Measurements from ENCODE around the gene KRTAP10-6. TPM values are rescaled to one million over a fixed set of nuclear protein-coding genes. Genes with fewer than 3 reads are reported as not detected.
"Not testable (repeated sequence)": the region's sequence is repeated elsewhere in the genome, so short reads cannot be mapped to it uniquely, and the experiment has no call there.

The KRTAP10-6 gene
- total RNA-seq, 4 donors from 2014 or later = not detected

- 92 to 94% methylated on average over 15 to 18 of the region's 18 CpGs for WGBS, 2 donors
- TF ChIP-seq CTCF (IDR thresholded peaks at IDR 0.05) = no peak
- no peak for TF ChIP-seq POLR2A (IDR thresholded peaks at IDR 0.05)
- DNase-seq = no peak
- Histone ChIP-seq H3K27ac (no peak overlapping the region), H3K9me3 (peaks cover 0 to 4% (median 0%) of the 10 kb centered on the region in 3 donors), H3K4me3 (no peak overlapping the region), H3K27me3 (peaks cover 0 to 20% (median 0%) of the 10 kb centered on the region in 4 donors), H3K36me3 (no peaks in the 10 kb centered on the region), H3K4me1 (no peaks in the 10 kb centered on the region)
- intact Hi-C loops (cut with DNase I) = no loop called here
These were observed 24.7 kb downstream of the KRTAP10-6 start for GRCh38 chr21:44567481-44568171.

- Histone ChIP-seq H3K27ac (no peak overlapping the region), H3K4me3 (no peak overlapping the region), H3K9me3 (peaks cover 0 to 3% (median 0%) of the 10 kb centered on the region in 3 donors), H3K27me3 (peaks cover 0 to 20% (median 0%) of the 10 kb centered on the region in 4 donors), H3K4me1 (no peaks in the 10 kb centered on the region), H3K36me3 (no peaks in the 10 kb centered on the region)
- 20 to 27% methylated on average over 1 of the region's 1 CpG for WGBS, 2 donors
- TF ChIP-seq POLR2A (IDR thresholded peaks at IDR 0.05) = no peak
- no peak for TF ChIP-seq CTCF (IDR thresholded peaks at IDR 0.05)
- no peak for DNase-seq
- intact Hi-C loops (cut with DNase I) = no loop called here
These were observed 25.9 kb downstream of the KRTAP10-6 start for GRCh38 chr21:44566403-44566802.

- Histone ChIP-seq H3K27ac (no peak overlapping the region), H3K27me3 (peaks cover 0 to 16% (median 0%) of the 10 kb centered on the region in 4 donors), H3K4me3 (no peak overlapping the region), H3K36me3 (no peaks in the 10 kb centered on the region), H3K9me3 (no peaks in the 10 kb centered on the region), H3K4me1 (no peaks in the 10 kb centered on the region)
- DNase-seq = no peak
- intact Hi-C loops (cut with DNase I) = no loop called here
- TF ChIP-seq POLR2A (IDR thresholded peaks at IDR 0.05) (no peak), CTCF (IDR thresholded peaks at IDR 0.05) (no peak)
- WGBS, 2 donors = 0 to 47% methylated on average over 1 of the region's 1 CpG
These were observed 27.3 kb downstream of the KRTAP10-6 start for GRCh38 chr21:44564886-44565598.

GRCh38 chr21:44564099-44564498 lies 28.2 kb downstream of the KRTAP10-6 start:
- intact Hi-C loops (cut with DNase I) = no loop called here
- TF ChIP-seq CTCF (IDR thresholded peaks at IDR 0.05) (no peak), POLR2A (IDR thresholded peaks at IDR 0.05) (no peak)
- no peak for DNase-seq
- H3K27ac ChIP-seq = no peak overlapping the region
- H3K4me1 ChIP-seq = no peaks in the 10 kb centered on the region
- 79 to 100% methylated on average over 1 of the region's 1 CpG for WGBS, 2 donors
- H3K4me3 ChIP-seq = no peak overlapping the region
- H3K27me3 ChIP-seq = peaks cover 0 to 10% (median 0%) of the 10 kb centered on the region in 4 donors
- no peaks in the 10 kb centered on the region for H3K9me3 ChIP-seq
- no peaks in the 10 kb centered on the region for H3K36me3 ChIP-seq

- Histone ChIP-seq H3K4me3 (no peak within 1 kb of the TSS), H3K36me3 (no peaks in the 10 kb centered on the region), H3K4me1 (no peaks in the 10 kb centered on the region), H3K9me3 (no peaks in the 10 kb centered on the region), H3K27ac (no peak within 1 kb of the TSS), H3K27me3 (peaks cover 0 to 43% (median 0%) of the 10 kb centered on the region in 4 donors)
- no peak for DNase-seq
- intact Hi-C loops (cut with DNase I) = no loop called here
- 69 to 77% methylated on average over 5 of the region's 5 CpGs for WGBS, 2 donors
- no peak for TF ChIP-seq CTCF (IDR thresholded peaks at IDR 0.05)
- no peak for TF ChIP-seq POLR2A (IDR thresholded peaks at IDR 0.05)
These were observed 33.6 kb downstream of the KRTAP10-6 start, which contains the start of gene KRTAP10-3 for GRCh38 chr21:44558695-44559094. Gene KRTAP10-3 (minus strand): TSS chr21:44558795. CDS start chr21:44558715, 80 bp downstream.

- H3K27me3 ChIP-seq = peaks cover 0 to 43% (median 0%) of the 10 kb centered on the region in 4 donors
- DNase-seq; H3K36me3 ChIP-seq; H3K4me1 ChIP-seq; intact Hi-C loops (cut with DNase I); H3K9me3 ChIP-seq; H3K27ac ChIP-seq; H3K4me3 ChIP-seq: not testable (repeated sequence)
- 78 to 92% methylated on average over 2 of the region's 10 CpGs for WGBS, 2 donors
These were observed 34.0 kb downstream of the KRTAP10-6 start for GRCh38 chr21:44558329-44558675.
